Measurements from ENCODE around the gene CD2.

The CD2 gene

GRCh38 chr1:116786049-116786448, 31.8 kb downstream of the CD2 start:
- DNase-seq: no peak

DNA sequence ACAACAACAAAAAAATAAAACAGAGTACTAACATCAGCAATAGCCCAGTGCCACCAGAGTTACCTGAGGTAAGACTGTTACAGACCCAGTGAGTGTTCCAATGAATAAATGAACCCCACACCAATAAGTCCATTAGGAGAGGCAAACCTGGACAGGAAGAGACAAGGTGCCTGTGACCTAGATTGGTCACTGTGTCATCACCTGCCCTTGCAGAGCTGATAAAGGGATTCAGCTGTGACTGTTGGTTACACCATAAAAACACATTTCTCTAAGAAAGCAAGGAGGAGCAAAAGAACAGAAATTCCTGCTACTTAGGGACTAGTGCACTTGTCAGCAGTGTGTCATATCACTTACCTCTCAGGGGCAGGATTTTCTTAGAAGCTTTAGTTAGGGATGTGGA, 37.5 kb downstream of the CD2 start:
- DNase-seq: no peak

- no peak for DNase-seq
Measured at GRCh38 chr1:116793357-116793935, 39.2 kb downstream of the CD2 start.

DNA sequence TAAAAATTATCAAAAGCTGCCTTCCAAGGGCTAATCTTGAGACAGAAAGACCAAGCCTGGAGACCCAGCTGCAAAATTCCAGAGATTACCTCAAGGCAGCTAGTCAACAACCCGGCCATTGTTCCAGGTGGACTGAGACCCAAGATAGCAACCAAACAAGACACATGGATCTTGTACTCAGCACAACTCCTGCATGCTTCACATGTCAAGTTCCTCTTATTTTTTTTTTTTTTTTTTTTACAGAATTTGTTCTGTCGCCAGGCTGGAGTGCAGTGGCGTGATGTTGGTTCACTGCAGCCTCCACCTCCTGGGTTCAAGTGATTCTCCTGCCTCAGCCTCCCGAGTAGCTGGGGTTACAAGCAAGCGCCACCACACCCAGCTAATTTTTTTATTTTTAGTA, 40.1 kb downstream of the CD2 start:
- no peak for DNase-seq

DNA sequence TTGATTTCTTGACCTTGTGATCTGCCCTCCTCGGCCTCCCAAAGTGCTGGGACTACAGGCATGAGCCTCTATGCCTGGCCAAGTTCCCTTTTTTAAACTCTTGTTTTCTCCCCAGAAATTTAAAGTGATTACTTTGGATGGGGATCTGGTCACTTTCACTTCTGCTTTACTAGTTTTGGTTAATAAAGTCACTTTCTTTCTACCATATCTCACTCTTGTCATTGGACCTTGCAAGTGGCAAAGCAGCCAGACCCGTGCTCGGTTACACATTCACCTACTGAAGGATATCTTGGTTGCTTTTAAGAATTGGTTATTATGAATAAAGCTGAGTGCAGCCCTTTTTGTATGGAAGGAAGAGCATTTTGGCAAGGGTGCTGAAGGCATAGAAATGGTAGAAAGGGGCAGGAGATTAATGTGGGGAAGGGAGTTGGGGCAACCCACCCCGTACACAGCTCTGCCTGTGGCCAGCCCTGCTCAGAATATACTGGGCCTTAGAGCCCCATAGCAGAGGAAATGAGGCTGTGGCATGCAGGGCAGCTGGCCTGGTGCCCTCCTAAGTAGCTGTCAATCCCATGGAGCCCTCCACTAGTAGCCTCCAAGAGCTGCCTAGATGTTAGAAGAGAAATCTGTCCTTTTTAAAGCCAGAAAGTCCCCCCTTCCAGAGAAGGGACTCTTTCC, 40.7 kb downstream of the CD2 start:
- no peak for DNase-seq

DNA sequence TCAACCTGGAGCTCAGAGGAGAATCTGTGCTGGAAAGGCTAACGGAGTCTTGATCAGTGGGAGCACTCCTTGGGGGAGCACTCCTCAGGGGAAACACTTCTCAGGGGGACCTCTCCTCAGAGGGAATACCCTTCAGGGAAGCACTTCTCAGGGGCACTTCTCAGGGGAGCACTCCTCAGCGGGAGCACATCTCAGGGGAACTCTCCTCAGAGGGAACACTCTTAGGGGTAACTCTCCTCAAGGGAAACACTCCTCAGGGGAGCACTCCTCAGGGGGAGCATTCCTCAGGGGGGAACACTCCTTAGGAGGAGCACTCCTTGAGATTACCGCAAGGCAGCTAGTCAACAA, 41.2 kb downstream of the CD2 start:
- DNase-seq: no peak

DNA sequence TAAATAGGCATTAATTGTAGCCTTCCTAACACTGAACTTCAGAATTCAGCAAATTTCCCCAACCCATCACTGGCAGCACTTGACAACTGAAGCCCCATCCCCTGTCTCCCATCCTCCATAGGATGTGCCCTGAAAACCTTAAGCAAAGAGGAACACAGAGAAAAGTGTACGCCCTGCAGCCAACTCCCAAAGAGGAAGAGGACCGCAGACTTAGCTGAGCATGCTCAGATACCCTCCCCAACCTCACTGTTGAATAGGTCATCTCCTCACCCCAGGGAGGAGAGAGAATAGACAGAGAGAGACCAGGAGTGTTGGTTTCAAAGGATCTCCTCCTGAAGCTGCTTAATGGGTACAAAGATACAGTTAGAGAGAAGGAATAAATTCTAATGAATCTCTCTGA, 50.5 kb downstream of the CD2 start:
- peak; percentile 40 for DNase-seq

DNA sequence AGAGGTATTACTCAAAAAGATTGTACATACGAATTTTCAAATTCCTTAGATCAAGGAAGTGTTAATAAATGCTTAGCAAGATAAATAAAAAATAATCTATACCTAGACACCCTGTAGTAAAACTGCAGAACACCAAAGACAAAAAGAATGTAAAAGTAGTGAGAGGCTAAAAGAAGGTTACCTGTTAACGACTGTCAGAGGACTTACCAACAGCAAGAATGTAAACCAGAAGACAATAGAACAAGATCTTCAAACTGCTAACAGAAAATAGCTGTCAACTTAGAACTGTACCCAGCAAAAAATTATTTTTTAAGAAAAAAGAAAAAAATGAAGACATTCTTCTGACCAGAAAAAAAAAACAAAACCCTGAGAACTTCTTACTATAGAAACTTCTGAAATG, 51.2 kb downstream of the CD2 start:
- DNase-seq: no peak

- DNase-seq: peak; percentile 91
Measured at GRCh38 chr1:116806245-116806644, 52.0 kb downstream of the CD2 start.

GRCh38 chr1:116806671-116807070, 52.4 kb downstream of the CD2 start:
- peak; percentile 28 for DNase-seq

GRCh38 chr1:116807394-116808199, 53.4 kb downstream of the CD2 start:
- peak; percentile 31 for DNase-seq

DNA sequence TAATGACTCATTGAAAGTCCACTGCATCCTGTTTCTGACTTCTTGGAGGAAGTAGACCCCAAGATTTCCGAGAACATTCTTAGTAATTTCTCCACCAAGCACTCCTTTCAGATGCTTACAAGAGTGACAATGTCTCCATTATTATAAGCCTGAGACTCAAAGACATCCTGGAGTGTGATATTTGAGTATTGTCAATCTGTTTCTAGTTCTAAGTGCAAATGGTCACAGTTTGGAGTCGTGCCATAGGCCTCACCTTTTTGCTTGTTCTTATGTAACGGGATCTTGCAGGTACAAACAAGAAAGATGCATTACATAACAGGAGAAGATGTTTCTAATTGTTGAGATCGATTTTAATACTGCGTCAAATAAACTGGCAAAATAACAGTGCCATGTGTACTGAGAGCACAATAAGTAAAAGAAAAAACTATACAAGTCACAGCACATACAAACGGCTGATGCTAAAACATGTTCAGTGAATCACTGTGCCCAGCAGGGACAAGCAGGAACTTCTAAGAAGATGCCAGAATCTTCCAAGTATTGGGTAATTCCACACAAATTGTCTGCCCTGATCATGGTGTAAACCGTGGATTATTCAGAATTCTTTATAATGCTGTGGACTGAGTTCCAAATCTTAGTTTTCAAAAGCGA, 54.1 kb downstream of the CD2 start:
- no peak for DNase-seq

GRCh38 chr1:116808848-116809508, 54.7 kb downstream of the CD2 start:
- peak; percentile 26 for DNase-seq

GRCh38 chr1:116811321-116811720, 57.1 kb downstream of the CD2 start:
- no peak for DNase-seq

- peak; percentile 58 for DNase-seq
Measured at GRCh38 chr1:116814926-116815723, 60.9 kb downstream of the CD2 start.

DNA sequence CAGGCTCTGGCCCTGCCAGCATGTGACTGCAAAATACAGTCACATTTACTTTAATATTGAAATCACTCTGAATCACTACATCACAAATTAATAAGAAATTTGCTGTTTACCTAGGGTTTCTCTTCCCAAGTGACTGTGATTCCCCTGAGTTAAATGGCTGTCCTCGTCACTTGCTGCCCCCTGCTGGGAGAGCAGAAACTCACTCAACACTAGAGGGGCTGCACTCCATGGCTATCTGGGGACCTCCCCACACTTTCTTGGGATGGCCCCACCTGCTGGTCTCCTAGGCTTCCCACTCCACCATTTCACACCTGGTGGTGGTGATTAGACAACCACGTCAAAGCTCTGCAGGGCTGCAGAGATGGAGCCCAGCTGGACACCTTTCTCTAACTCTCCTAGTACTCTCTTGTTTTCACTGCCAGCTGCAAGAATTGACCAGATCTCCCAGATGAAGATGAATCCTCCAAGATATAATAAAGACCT, 63.4 kb downstream of the CD2 start:
- peak; percentile 86 for DNase-seq

All from activated CD4-positive, alpha-beta T cell treated with anti-CD3 and anti-CD28 coated beads for 48 hours (primary cell).